SU-DHL-6 (cell line): Measurements from ENCODE around the gene OR1L8.

Experiments used
- EZH2phosphoT487 ChIP-seq: fragments of 200-600 bp; sonication (generic), shearing (Covaris generic); conservative IDR thresholded peaks from 2 replicates; pipeline ENCODE4 v1.6.1; 2018; ENCODE audit warnings: mild to moderate bottlenecking, antibody characterized with exemption, low read length, moderate library complexity, mixed read lengths
- TF ChIP-seq, protein P1 (sequence below): fragments of 200-600 bp; sonication (generic); IDR thresholded peaks from one replicate; pipeline ENCODE4 v1.5.1; 2017; ENCODE audit warnings: antibody characterized with exemption, mild to moderate bottlenecking, low read length, moderate library complexity; ENCODE audit not compliant: insufficient read depth, poor library complexity, severe bottlenecking

- TF ChIP-seq, protein P1, sequence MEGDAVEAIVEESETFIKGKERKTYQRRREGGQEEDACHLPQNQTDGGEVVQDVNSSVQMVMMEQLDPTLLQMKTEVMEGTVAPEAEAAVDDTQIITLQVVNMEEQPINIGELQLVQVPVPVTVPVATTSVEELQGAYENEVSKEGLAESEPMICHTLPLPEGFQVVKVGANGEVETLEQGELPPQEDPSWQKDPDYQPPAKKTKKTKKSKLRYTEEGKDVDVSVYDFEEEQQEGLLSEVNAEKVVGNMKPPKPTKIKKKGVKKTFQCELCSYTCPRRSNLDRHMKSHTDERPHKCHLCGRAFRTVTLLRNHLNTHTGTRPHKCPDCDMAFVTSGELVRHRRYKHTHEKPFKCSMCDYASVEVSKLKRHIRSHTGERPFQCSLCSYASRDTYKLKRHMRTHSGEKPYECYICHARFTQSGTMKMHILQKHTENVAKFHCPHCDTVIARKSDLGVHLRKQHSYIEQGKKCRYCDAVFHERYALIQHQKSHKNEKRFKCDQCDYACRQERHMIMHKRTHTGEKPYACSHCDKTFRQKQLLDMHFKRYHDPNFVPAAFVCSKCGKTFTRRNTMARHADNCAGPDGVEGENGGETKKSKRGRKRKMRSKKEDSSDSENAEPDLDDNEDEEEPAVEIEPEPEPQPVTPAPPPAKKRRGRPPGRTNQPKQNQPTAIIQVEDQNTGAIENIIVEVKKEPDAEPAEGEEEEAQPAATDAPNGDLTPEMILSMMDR = no peak
- no peak for TF ChIP-seq EZH2phosphoT487
Measured at GRCh38 chr9:122519376-122519775, 63.8 kb downstream of the OR1L8 start.
